Measurements from ENCODE around the gene PPP4R4.

PPP4R4 gene

GRCh38 chr14:94181835-94182234 is 7.7 kb downstream of the PPP4R4 start:
- no CpG with 5 or more reads among the region's 2 CpGs for WGBS, 2 donors (ENCODE audit: extremely low coverage in 2 of 2, insufficient read length in 2 of 2, insufficient replicate concordance in 1 of 2)
- no peaks in the 10 kb centered on the region for H3K79me1 ChIP-seq (ENCODE audit: low read depth, low read length)
- no peak overlapping the region for H2BK5ac ChIP-seq (ENCODE audit: low read length)
- H3K4ac ChIP-seq (ENCODE audit: low read length), result no peak overlapping the region
- no peaks in the 10 kb centered on the region for H3K36me3 ChIP-seq (replicated peaks in 1 of 2; ENCODE audit: control insufficient read depth in 2 of 2, insufficient read depth in 2 of 2, low read length in 2 of 2)
- no peak overlapping the region for H2AFZ ChIP-seq (ENCODE audit: low read length)
- no peak overlapping the region for H2BK12ac ChIP-seq (ENCODE audit: low read length)
- H3K27ac ChIP-seq (replicated peaks; ENCODE audit: low read length), result no peak overlapping the region
- no peak overlapping the region for H3K4me3 ChIP-seq (ENCODE audit: low read length in 2 of 2)
- no peaks in the 10 kb centered on the region for H3K27me3 ChIP-seq (ENCODE audit: control insufficient read depth in 3 of 3, insufficient read depth in 3 of 3, low read depth in 1 of 3, low read length in 3 of 3)
- no peak overlapping the region for H2BK15ac ChIP-seq (ENCODE audit: low read length)
- H2BK120ac ChIP-seq (ENCODE audit: low read depth, low read length), result no peak overlapping the region
- H3K9ac ChIP-seq (ENCODE audit: low read depth, low read length, poor library complexity), result no peak overlapping the region
- no peaks in the 10 kb centered on the region for H3K9me3 ChIP-seq (replicated peaks in 1 of 2; ENCODE audit: control insufficient read depth in 2 of 2, insufficient read depth in 1 of 2, low read depth in 1 of 2, low read length in 2 of 2)
- no peak overlapping the region for H3K23ac ChIP-seq (ENCODE audit: low read depth, low read length, poor library complexity)
- H4K8ac ChIP-seq (ENCODE audit: low read depth, low read length), result no peak overlapping the region
- H3K14ac ChIP-seq (ENCODE audit: low read length), result no peak overlapping the region
- peaks cover 3 to 5% of the 10 kb centered on the region in 2 donors for H3K4me1 ChIP-seq (ENCODE audit: control insufficient read depth in 2 of 2, insufficient read depth in 1 of 2, low read depth in 1 of 2, low read length in 2 of 2)
- H3K18ac ChIP-seq (ENCODE audit: low read length), result no peak overlapping the region
- no peak for DNase-seq (ENCODE audit: low spot score)
- H4K91ac ChIP-seq (ENCODE audit: low read depth, low read length, poor library complexity), result no peak overlapping the region
- no peak overlapping the region for H3K4me2 ChIP-seq (ENCODE audit: insufficient read depth, low read length, poor library complexity, severe bottlenecking)
- H2AK5ac ChIP-seq (ENCODE audit: low read depth, low read length), result no peak overlapping the region

GRCh38 chr14:94192536-94192935 is 18.4 kb downstream of the PPP4R4 start:
- no peak overlapping the region for H2BK15ac ChIP-seq (ENCODE audit: low read length)
- H2BK120ac ChIP-seq (ENCODE audit: low read depth, low read length), result no peak overlapping the region
- H3K4ac ChIP-seq (ENCODE audit: low read length), result no peak overlapping the region
- no peak overlapping the region for H3K4me3 ChIP-seq (ENCODE audit: low read length in 2 of 2)
- H4K8ac ChIP-seq (ENCODE audit: low read depth, low read length), result no peak overlapping the region
- no peak overlapping the region for H3K14ac ChIP-seq (ENCODE audit: low read length)
- no peak overlapping the region for H2BK5ac ChIP-seq (ENCODE audit: low read length)
- H3K27ac ChIP-seq (replicated peaks; ENCODE audit: low read length), result no peak overlapping the region
- H2BK12ac ChIP-seq (ENCODE audit: low read length), result no peak overlapping the region
- no peak overlapping the region for H3K9ac ChIP-seq (ENCODE audit: low read depth, low read length, poor library complexity)
- no peaks in the 10 kb centered on the region for H3K9me3 ChIP-seq (replicated peaks in 1 of 2; ENCODE audit: control insufficient read depth in 2 of 2, insufficient read depth in 1 of 2, low read depth in 1 of 2, low read length in 2 of 2)
- no CpG with 5 or more reads among the region's 1 CpG for WGBS, 2 donors (ENCODE audit: extremely low coverage in 2 of 2, insufficient read length in 2 of 2, insufficient replicate concordance in 1 of 2)
- H3K36me3 ChIP-seq (replicated peaks in 1 of 2; ENCODE audit: control insufficient read depth in 2 of 2, insufficient read depth in 2 of 2, low read length in 2 of 2), result no peaks in the 10 kb centered on the region
- no peaks in the 10 kb centered on the region for H3K79me1 ChIP-seq (ENCODE audit: low read depth, low read length)
- no peak overlapping the region for H3K23ac ChIP-seq (ENCODE audit: low read depth, low read length, poor library complexity)
- no peak overlapping the region for H2AK5ac ChIP-seq (ENCODE audit: low read depth, low read length)
- H2AFZ ChIP-seq (ENCODE audit: low read length), result no peak overlapping the region
- H3K4me1 ChIP-seq (ENCODE audit: control insufficient read depth in 2 of 2, insufficient read depth in 1 of 2, low read depth in 1 of 2, low read length in 2 of 2), result no peaks in the 10 kb centered on the region
- no peaks in the 10 kb centered on the region for H3K27me3 ChIP-seq (ENCODE audit: control insufficient read depth in 3 of 3, insufficient read depth in 3 of 3, low read depth in 1 of 3, low read length in 3 of 3)
- H3K18ac ChIP-seq (ENCODE audit: low read length), result no peak overlapping the region
- H4K91ac ChIP-seq (ENCODE audit: low read depth, low read length, poor library complexity), result no peak overlapping the region
- no peak for DNase-seq (ENCODE audit: low spot score)
- no peak overlapping the region for H3K4me2 ChIP-seq (ENCODE audit: insufficient read depth, low read length, poor library complexity, severe bottlenecking)

GRCh38 chr14:94193776-94194175 is 19.7 kb downstream of the PPP4R4 start:
- DNase-seq (ENCODE audit: low spot score), result no peak
- H3K4me1 ChIP-seq (ENCODE audit: control insufficient read depth in 2 of 2, insufficient read depth in 1 of 2, low read depth in 1 of 2, low read length in 2 of 2), result no peaks in the 10 kb centered on the region
- H3K9me3 ChIP-seq (replicated peaks in 1 of 2; ENCODE audit: control insufficient read depth in 2 of 2, insufficient read depth in 1 of 2, low read depth in 1 of 2, low read length in 2 of 2), result no peaks in the 10 kb centered on the region
- H3K36me3 ChIP-seq (replicated peaks in 1 of 2; ENCODE audit: control insufficient read depth in 2 of 2, insufficient read depth in 2 of 2, low read length in 2 of 2), result no peaks in the 10 kb centered on the region
- no peak overlapping the region for H3K4ac ChIP-seq (ENCODE audit: low read length)
- no peak overlapping the region for H3K9ac ChIP-seq (ENCODE audit: low read depth, low read length, poor library complexity)
- H3K27me3 ChIP-seq (ENCODE audit: control insufficient read depth in 3 of 3, insufficient read depth in 3 of 3, low read depth in 1 of 3, low read length in 3 of 3), result no peaks in the 10 kb centered on the region
- H3K14ac ChIP-seq (ENCODE audit: low read length), result no peak overlapping the region
- no peak overlapping the region for H3K18ac ChIP-seq (ENCODE audit: low read length)
- H4K8ac ChIP-seq (ENCODE audit: low read depth, low read length), result no peak overlapping the region
- no peak overlapping the region for H2BK15ac ChIP-seq (ENCODE audit: low read length)
- no peak overlapping the region for H4K91ac ChIP-seq (ENCODE audit: low read depth, low read length, poor library complexity)
- no peak overlapping the region for H2AFZ ChIP-seq (ENCODE audit: low read length)
- H3K4me3 ChIP-seq (ENCODE audit: low read length in 2 of 2), result no peak overlapping the region
- H3K79me1 ChIP-seq (ENCODE audit: low read depth, low read length), result peaks cover 1% of the 10 kb centered on the region
- no peak overlapping the region for H2BK5ac ChIP-seq (ENCODE audit: low read length)
- WGBS, 2 donors (ENCODE audit: extremely low coverage in 2 of 2, insufficient read length in 2 of 2, insufficient replicate concordance in 1 of 2), result no CpG with 5 or more reads among the region's 1 CpG
- no peak overlapping the region for H2BK12ac ChIP-seq (ENCODE audit: low read length)
- H2AK5ac ChIP-seq (ENCODE audit: low read depth, low read length), result no peak overlapping the region
- no peak overlapping the region for H3K23ac ChIP-seq (ENCODE audit: low read depth, low read length, poor library complexity)
- no peak overlapping the region for H3K27ac ChIP-seq (replicated peaks; ENCODE audit: low read length)
- H2BK120ac ChIP-seq (ENCODE audit: low read depth, low read length), result no peak overlapping the region
- no peak overlapping the region for H3K4me2 ChIP-seq (ENCODE audit: insufficient read depth, low read length, poor library complexity, severe bottlenecking)

- H2AK5ac ChIP-seq (ENCODE audit: low read depth, low read length), result no peak overlapping the region
- no peak for DNase-seq (ENCODE audit: low spot score)
- H2BK120ac ChIP-seq (ENCODE audit: low read depth, low read length), result no peak overlapping the region
- no peak overlapping the region for H2BK15ac ChIP-seq (ENCODE audit: low read length)
- H3K18ac ChIP-seq (ENCODE audit: low read length), result no peak overlapping the region
- H3K14ac ChIP-seq (ENCODE audit: low read length), result no peak overlapping the region
- no peak overlapping the region for H4K8ac ChIP-seq (ENCODE audit: low read depth, low read length)
- H3K27ac ChIP-seq (replicated peaks; ENCODE audit: low read length), result no peak overlapping the region
- H3K23ac ChIP-seq (ENCODE audit: low read depth, low read length, poor library complexity), result no peak overlapping the region
- peaks cover 4% of the 10 kb centered on the region for H3K79me1 ChIP-seq (ENCODE audit: low read depth, low read length)
- H2AFZ ChIP-seq (ENCODE audit: low read length), result no peak overlapping the region
- no peak overlapping the region for H3K4me2 ChIP-seq (ENCODE audit: insufficient read depth, low read length, poor library complexity, severe bottlenecking)
- no peak overlapping the region for H3K4me3 ChIP-seq (ENCODE audit: low read length in 2 of 2)
- H3K9me3 ChIP-seq (replicated peaks in 1 of 2; ENCODE audit: control insufficient read depth in 2 of 2, insufficient read depth in 1 of 2, low read depth in 1 of 2, low read length in 2 of 2), result peaks cover 3 to 5% of the 10 kb centered on the region in 2 donors
- H3K4me1 ChIP-seq (ENCODE audit: control insufficient read depth in 2 of 2, insufficient read depth in 1 of 2, low read depth in 1 of 2, low read length in 2 of 2), result no peaks in the 10 kb centered on the region
- WGBS, 2 donors (ENCODE audit: extremely low coverage in 2 of 2, insufficient read length in 2 of 2, insufficient replicate concordance in 1 of 2), result no CpG with 5 or more reads among the region's 2 CpGs
- H2BK5ac ChIP-seq (ENCODE audit: low read length), result no peak overlapping the region
- H3K27me3 ChIP-seq (ENCODE audit: control insufficient read depth in 3 of 3, insufficient read depth in 3 of 3, low read depth in 1 of 3, low read length in 3 of 3), result no peaks in the 10 kb centered on the region
- no peak overlapping the region for H3K9ac ChIP-seq (ENCODE audit: low read depth, low read length, poor library complexity)
- peaks cover 0 to 3% of the 10 kb centered on the region in 2 donors for H3K36me3 ChIP-seq (replicated peaks in 1 of 2; ENCODE audit: control insufficient read depth in 2 of 2, insufficient read depth in 2 of 2, low read length in 2 of 2)
- H2BK12ac ChIP-seq (ENCODE audit: low read length), result no peak overlapping the region
- H3K4ac ChIP-seq (ENCODE audit: low read length), result no peak overlapping the region
- no peak overlapping the region for H4K91ac ChIP-seq (ENCODE audit: low read depth, low read length, poor library complexity)
These were observed 21.9 kb downstream of the PPP4R4 start for GRCh38 chr14:94196057-94196456.

Data from neuronal stem cell (in vitro differentiated cells).